ENCODE measurements around the gene C2orf68. TPM values are rescaled to one million over a fixed set of nuclear protein-coding genes. Genes with fewer than 3 reads are reported as not detected.

C2orf68 gene
- total RNA-seq, 2 donors from 2014 or later, result 8.9 to 11.1 TPM

Other genes with a start within 250 kb of the C2orf68 start
- 10 to 100 TPM in 1 of 2 donors, 1 to 10 TPM in 1; 8.7 to 43.4 TPM for gene CAPG, start 201.7 kb downstream of the C2orf68 start, total RNA-seq
- not detected for gene SH2D6, start 193.4 kb downstream of the C2orf68 start, total RNA-seq
- 100 to 1,000 TPM in 1 of 2 donors, 10 to 100 TPM in 1; 95.6 to 101 TPM for gene MAT2A, start 72.9 kb downstream of the C2orf68 start, total RNA-seq
- 10 to 100 TPM; 18.0 to 23.3 TPM for gene GGCX, start 50.6 kb downstream of the C2orf68 start, total RNA-seq
- gene VAMP8, start 34.5 kb downstream of the C2orf68 start, total RNA-seq, result 10 to 100 TPM; 11.9 to 26.1 TPM
- 10 to 100 TPM; 37.2 to 61.7 TPM for gene VAMP5, start 27.6 kb downstream of the C2orf68 start, total RNA-seq
- gene RNF181, start 16.3 kb downstream of the C2orf68 start, total RNA-seq, result 100 to 1,000 TPM; 109 to 194 TPM
- gene TMEM150A, start 9.4 kb downstream of the C2orf68 start, total RNA-seq, result 10 to 100 TPM; 15.8 to 21.7 TPM
- 10 to 100 TPM; 35.0 to 78.2 TPM for gene USP39, start 4.1 kb upstream of the C2orf68 start, total RNA-seq
- under 1 TPM in 1 of 2 donors, not detected in 1; 0.15 TPM for gene SFTPB, start 56.1 kb upstream of the C2orf68 start, total RNA-seq
- 1 to 10 TPM in 1 of 2 donors, not detected in 1; 1.4 TPM for gene GNLY, start 82.3 kb upstream of the C2orf68 start, total RNA-seq
- 100 to 1,000 TPM in 1 of 2 donors, 10 to 100 TPM in 1; 35.1 to 116 TPM for gene ATOH8, start 141.9 kb upstream of the C2orf68 start, total RNA-seq